IgD-negative memory B cell (primary cell): Measurements from ENCODE around the gene CTNNAL1. TPM values are rescaled to one million over a fixed set of nuclear protein-coding genes. Genes with fewer than 3 reads are reported as not detected.
"Not testable (repeated sequence)": the region's sequence is repeated elsewhere in the genome, so short reads cannot be mapped to it uniquely, and the experiment has no call there.

ENCODE experiments used
- H3K27ac Mint-ChIP-seq, 3 donors: one replicate each; pipeline ENCODE4 v1.8.0; 2020 to 2022; ENCODE audit warnings: mild to moderate bottlenecking in 3 of 3, mixed read lengths in 3 of 3, moderate library complexity in 1 of 3
- H3K27me3 Mint-ChIP-seq: one replicate; pipeline ENCODE4 v1.8.0; 2021; ENCODE audit warnings: mixed read lengths
- H3K36me3 Mint-ChIP-seq: one replicate; pipeline ENCODE4 v1.8.0; 2020; ENCODE audit warnings: mild to moderate bottlenecking, mixed read lengths
- H3K4me1 Mint-ChIP-seq, 3 donors: one replicate each; pipeline ENCODE4 v1.8.0; 2020 to 2022; ENCODE audit warnings: mixed read lengths in 3 of 3, mild to moderate bottlenecking in 1 of 3
- H3K4me3 Mint-ChIP-seq, 4 donors: one replicate each; pipeline ENCODE4 v1.8.0; 2020 to 2022; ENCODE audit warnings: mild to moderate bottlenecking in 4 of 4, mixed read lengths in 4 of 4, moderate library complexity in 3 of 4
- H3K9me3 Mint-ChIP-seq, 3 donors: one replicate each; pipeline ENCODE4 v1.8.0; 2020 to 2021; ENCODE audit warnings: mixed read lengths in 3 of 3, mild to moderate bottlenecking in 1 of 3
- polyA plus RNA-seq: library from polyadenylated mRNA; unstranded; fragments of 300-500 nt; fragmentation: Illumina TruSeq; gene quantifications from one replicate; pipeline ENCODE4 v1.2.3, GENCODE V29; 2021

The CTNNAL1 gene
- polyA plus RNA-seq: 1.1 TPM

- Mint-ChIP-seq H3K36me3 (no peaks in the 10 kb centered on the region), H3K9me3 (no peaks in the 10 kb centered on the region), H3K27me3 (no peaks in the 10 kb centered on the region), H3K4me3 (peak within 1 kb of the TSS; percentile 85 to 98 (median 92)), H3K4me1 (peaks cover 21 to 29% (median 28%) of the 10 kb centered on the region in 3 donors), H3K27ac (peak within 1 kb of the TSS; percentile 65 to 93 (median 68))
These were observed at the start of gene CTNNAL1 for GRCh38 chr9:109012876-109013678. Gene CTNNAL1 (minus strand): TSS chr9:109013499. CDS start chr9:109013442, 57 bp downstream.

- Mint-ChIP-seq H3K9me3 (no peaks in the 10 kb centered on the region), H3K27ac (no peak overlapping the region), H3K36me3 (peaks cover 21% of the 10 kb centered on the region), H3K4me1 (peaks cover 0 to 1% (median 0%) of the 10 kb centered on the region in 3 donors), H3K27me3 (no peaks in the 10 kb centered on the region), H3K4me3 (no peak overlapping the region)
These were observed 49.2 kb upstream of the CTNNAL1 start for GRCh38 chr9:109062543-109062942.

- H3K27ac Mint-ChIP-seq: no peak overlapping the region
- H3K27me3 Mint-ChIP-seq: no peaks in the 10 kb centered on the region
- H3K9me3 Mint-ChIP-seq: no peaks in the 10 kb centered on the region
- peaks cover 22% of the 10 kb centered on the region for H3K36me3 Mint-ChIP-seq
- no peaks in the 10 kb centered on the region for H3K4me1 Mint-ChIP-seq
- H3K4me3 Mint-ChIP-seq: no peak overlapping the region
These were observed 46.9 kb upstream of the CTNNAL1 start for GRCh38 chr9:109060191-109060590.

GRCh38 chr9:109053121-109053520 lies 39.8 kb upstream of the CTNNAL1 start:
- H3K4me1 Mint-ChIP-seq, H3K27ac Mint-ChIP-seq, H3K27me3 Mint-ChIP-seq, H3K9me3 Mint-ChIP-seq, H3K4me3 Mint-ChIP-seq: not testable (repeated sequence)
- H3K36me3 Mint-ChIP-seq: peaks cover 30% of the 10 kb centered on the region

GRCh38 chr9:109052416-109052815 lies 39.1 kb upstream of the CTNNAL1 start:
- Mint-ChIP-seq H3K9me3 (no peaks in the 10 kb centered on the region), H3K4me1 (no peaks in the 10 kb centered on the region), H3K4me3 (no peak overlapping the region), H3K36me3 (peaks cover 31% of the 10 kb centered on the region), H3K27ac (no peak overlapping the region), H3K27me3 (no peaks in the 10 kb centered on the region)

- H3K36me3 Mint-ChIP-seq: peaks cover 33% of the 10 kb centered on the region
These were observed 38.4 kb upstream of the CTNNAL1 start for GRCh38 chr9:109051733-109052132.

GRCh38 chr9:109050444-109050843 lies 37.1 kb upstream of the CTNNAL1 start:
- H3K27me3 Mint-ChIP-seq: no peaks in the 10 kb centered on the region
- no peak overlapping the region for H3K27ac Mint-ChIP-seq
- no peaks in the 10 kb centered on the region for H3K4me1 Mint-ChIP-seq
- no peak overlapping the region for H3K4me3 Mint-ChIP-seq
- H3K36me3 Mint-ChIP-seq: peaks cover 29% of the 10 kb centered on the region
- H3K9me3 Mint-ChIP-seq: no peaks in the 10 kb centered on the region

More at GRCh38 chr9:109051733-109052132, 38.4 kb upstream of the CTNNAL1 start:
- no peak overlapping the region for H3K4me3 Mint-ChIP-seq
- H3K27me3 Mint-ChIP-seq: no peaks in the 10 kb centered on the region
- H3K27ac Mint-ChIP-seq: no peak overlapping the region
- H3K4me1 Mint-ChIP-seq: no peaks in the 10 kb centered on the region
- no peaks in the 10 kb centered on the region for H3K9me3 Mint-ChIP-seq

GRCh38 chr9:109048822-109049221 lies 35.5 kb upstream of the CTNNAL1 start:
- Mint-ChIP-seq H3K27ac (no peak overlapping the region), H3K4me1 (no peaks in the 10 kb centered on the region), H3K9me3 (no peaks in the 10 kb centered on the region), H3K27me3 (no peaks in the 10 kb centered on the region), H3K4me3 (no peak overlapping the region), H3K36me3 (peaks cover 29% of the 10 kb centered on the region)

- H3K36me3 Mint-ChIP-seq: peaks cover 22% of the 10 kb centered on the region
- no peak overlapping the region for H3K27ac Mint-ChIP-seq
- H3K9me3 Mint-ChIP-seq: peaks cover 2 to 6% (median 3%) of the 10 kb centered on the region in 3 donors
- no peaks in the 10 kb centered on the region for H3K27me3 Mint-ChIP-seq
- H3K4me1 Mint-ChIP-seq: no peaks in the 10 kb centered on the region
- H3K4me3 Mint-ChIP-seq: no peak overlapping the region
These were observed 34.0 kb upstream of the CTNNAL1 start for GRCh38 chr9:109047259-109047658.

GRCh38 chr9:109046346-109046745 lies 33.0 kb upstream of the CTNNAL1 start:
- peaks cover 24% of the 10 kb centered on the region for H3K36me3 Mint-ChIP-seq
- no peak overlapping the region for H3K27ac Mint-ChIP-seq
- H3K27me3 Mint-ChIP-seq: no peaks in the 10 kb centered on the region
- H3K9me3 Mint-ChIP-seq: peaks cover 2 to 6% (median 3%) of the 10 kb centered on the region in 3 donors
- no peak overlapping the region for H3K4me3 Mint-ChIP-seq
- no peaks in the 10 kb centered on the region for H3K4me1 Mint-ChIP-seq

GRCh38 chr9:109043578-109043977 lies 30.3 kb upstream of the CTNNAL1 start:
- peaks cover 22% of the 10 kb centered on the region for H3K36me3 Mint-ChIP-seq
- H3K27ac Mint-ChIP-seq: peak overlapping the region in 1 of 3 donors; percentile 70
- no peak overlapping the region for H3K4me3 Mint-ChIP-seq
- no peaks in the 10 kb centered on the region for H3K27me3 Mint-ChIP-seq
- H3K9me3 Mint-ChIP-seq: peaks cover 2 to 6% (median 3%) of the 10 kb centered on the region in 3 donors
- no peaks in the 10 kb centered on the region for H3K4me1 Mint-ChIP-seq

- Mint-ChIP-seq H3K36me3 (peaks cover 22% of the 10 kb centered on the region), H3K27me3 (no peaks in the 10 kb centered on the region), H3K4me3 (no peak overlapping the region), H3K4me1 (no peaks in the 10 kb centered on the region), H3K27ac (no peak overlapping the region), H3K9me3 (peaks cover 2 to 6% (median 3%) of the 10 kb centered on the region in 3 donors)
These were observed 27.3 kb upstream of the CTNNAL1 start for GRCh38 chr9:109040571-109040970.

GRCh38 chr9:109039539-109039938 lies 26.2 kb upstream of the CTNNAL1 start:
- Mint-ChIP-seq H3K27me3 (no peaks in the 10 kb centered on the region), H3K4me1 (no peaks in the 10 kb centered on the region), H3K4me3 (no peak overlapping the region), H3K36me3 (peaks cover 18% of the 10 kb centered on the region), H3K9me3 (peaks cover 2 to 6% (median 3%) of the 10 kb centered on the region in 3 donors), H3K27ac (no peak overlapping the region)

GRCh38 chr9:109037946-109038715 lies 24.8 kb upstream of the CTNNAL1 start:
- H3K27me3 Mint-ChIP-seq: no peaks in the 10 kb centered on the region
- H3K9me3 Mint-ChIP-seq: peaks cover under 1 to 3% (median 1%) of the 10 kb centered on the region in 3 donors
- no peak overlapping the region for H3K4me3 Mint-ChIP-seq
- no peak overlapping the region for H3K27ac Mint-ChIP-seq
- no peaks in the 10 kb centered on the region for H3K4me1 Mint-ChIP-seq
- H3K36me3 Mint-ChIP-seq: peaks cover 22% of the 10 kb centered on the region
